Astrocyte of the cerebellum (primary cell): Measurements from ENCODE around the gene DNAL1.

Experiments
- DNase-seq: peaks from one replicate; pipeline ENCODE4 v3.0.0-alpha.2; 2011; ENCODE audit warnings: low read depth
- H3K4me3 ChIP-seq: 2 replicates; pipeline ENCODE4 v1.5.1; 2011; ENCODE audit warnings: mild to moderate bottlenecking, low read depth, low read length, moderate library complexity
- in situ Hi-C: cut with HindIII; loops from 2 replicates; pipeline ENCODE4 v1.10.0; 2017; ENCODE audit warnings: low sequenced_read_pairs
- TF ChIP-seq, protein P1 (sequence below): IDR thresholded peaks from 2 replicates; pipeline ENCODE4 v1.5.1; 2012; ENCODE audit warnings: low read length, low read depth, moderate library complexity, mild to moderate bottlenecking; ENCODE audit errors: missing control alignments

The DNAL1 gene

DNA sequence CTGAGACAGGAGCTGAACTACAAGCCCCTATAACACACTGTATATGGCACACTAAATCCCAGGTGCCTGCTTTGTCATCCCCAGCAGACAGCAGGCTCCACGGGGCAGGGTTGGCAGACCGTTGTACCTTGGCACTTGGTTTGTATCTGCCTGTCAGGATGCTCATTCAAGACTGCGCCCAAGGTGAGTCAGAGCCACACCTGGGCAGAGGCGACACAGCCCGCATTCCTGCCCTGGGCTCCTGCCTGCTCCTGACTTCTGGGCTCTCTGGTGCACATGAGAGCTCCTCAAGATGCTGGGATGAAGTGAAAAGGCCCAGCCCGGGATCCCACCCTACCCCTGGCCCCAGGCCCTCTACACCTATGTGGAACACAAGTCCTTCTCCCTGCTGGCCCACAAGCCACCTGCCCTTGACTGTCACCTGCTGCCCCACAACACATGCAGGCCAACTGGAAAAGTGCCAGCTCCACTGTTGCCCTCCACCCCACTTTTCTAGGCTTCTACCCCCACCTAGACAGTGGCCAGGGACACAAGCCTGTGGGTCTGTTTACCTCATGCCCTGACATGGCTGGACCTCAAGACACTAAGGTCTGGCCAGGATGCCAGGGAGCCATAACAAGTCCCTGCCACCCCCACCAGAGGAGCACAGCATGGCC, 100.2 kb downstream of the DNAL1 start:
- no peak for DNase-seq
- no peak overlapping the region for H3K4me3 ChIP-seq
- in situ Hi-C loops, result loop anchor here (5.0 kb wide), 1 partner anchor 37 kb away; no protein-coding TSS in a partner anchor
- TF ChIP-seq, protein P1, sequence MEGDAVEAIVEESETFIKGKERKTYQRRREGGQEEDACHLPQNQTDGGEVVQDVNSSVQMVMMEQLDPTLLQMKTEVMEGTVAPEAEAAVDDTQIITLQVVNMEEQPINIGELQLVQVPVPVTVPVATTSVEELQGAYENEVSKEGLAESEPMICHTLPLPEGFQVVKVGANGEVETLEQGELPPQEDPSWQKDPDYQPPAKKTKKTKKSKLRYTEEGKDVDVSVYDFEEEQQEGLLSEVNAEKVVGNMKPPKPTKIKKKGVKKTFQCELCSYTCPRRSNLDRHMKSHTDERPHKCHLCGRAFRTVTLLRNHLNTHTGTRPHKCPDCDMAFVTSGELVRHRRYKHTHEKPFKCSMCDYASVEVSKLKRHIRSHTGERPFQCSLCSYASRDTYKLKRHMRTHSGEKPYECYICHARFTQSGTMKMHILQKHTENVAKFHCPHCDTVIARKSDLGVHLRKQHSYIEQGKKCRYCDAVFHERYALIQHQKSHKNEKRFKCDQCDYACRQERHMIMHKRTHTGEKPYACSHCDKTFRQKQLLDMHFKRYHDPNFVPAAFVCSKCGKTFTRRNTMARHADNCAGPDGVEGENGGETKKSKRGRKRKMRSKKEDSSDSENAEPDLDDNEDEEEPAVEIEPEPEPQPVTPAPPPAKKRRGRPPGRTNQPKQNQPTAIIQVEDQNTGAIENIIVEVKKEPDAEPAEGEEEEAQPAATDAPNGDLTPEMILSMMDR, result no peak

DNA sequence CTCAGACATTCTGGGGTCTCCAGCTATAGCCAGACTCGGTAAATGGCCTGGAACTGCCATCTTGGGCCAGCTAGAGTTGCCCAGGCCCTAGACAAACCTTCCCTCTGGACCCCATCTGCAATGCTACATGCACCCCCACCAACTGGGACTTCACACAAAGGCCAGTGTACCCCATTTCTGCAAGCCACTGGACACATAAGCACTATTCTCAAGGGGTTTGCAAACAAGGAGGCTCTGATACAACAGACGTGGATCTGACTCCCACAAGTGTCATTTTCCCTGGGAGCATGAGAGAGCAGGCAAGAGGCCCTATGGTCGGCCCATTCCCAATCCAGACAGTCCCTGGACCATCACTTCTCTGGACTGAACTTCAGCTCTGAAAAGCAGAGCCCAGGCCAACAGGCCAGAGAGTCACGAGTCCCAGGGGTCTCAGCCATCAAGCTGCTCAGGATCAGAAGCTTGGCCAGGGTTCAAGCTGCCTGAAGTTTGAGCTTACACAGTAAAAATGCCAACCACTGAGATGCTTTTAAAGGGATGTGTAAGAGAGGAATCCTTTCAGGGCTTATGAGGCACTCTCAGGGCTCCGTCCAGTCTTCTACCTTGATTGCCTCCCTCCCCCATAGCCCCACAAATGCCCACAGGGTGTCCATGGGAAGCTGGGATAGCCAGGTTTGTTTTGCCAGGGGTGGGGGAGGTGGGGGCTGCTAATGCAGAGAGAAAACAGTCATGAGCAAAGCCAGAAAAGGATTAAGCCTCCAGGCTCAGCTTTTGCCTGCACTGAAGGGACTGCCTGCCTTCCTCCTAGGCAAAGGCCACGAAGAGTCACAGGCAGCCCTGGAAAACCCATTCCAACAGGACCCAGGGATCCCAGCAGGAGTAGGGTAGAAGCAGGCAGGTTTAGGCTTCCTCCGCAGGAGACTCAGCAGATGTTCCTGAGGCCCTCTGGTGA, 101.1 kb downstream of the DNAL1 start:
- TF ChIP-seq, protein P1, result no peak
- no peak overlapping the region for H3K4me3 ChIP-seq
- no peak for DNase-seq
- in situ Hi-C loops, result loop anchor here (5.0 kb wide), 1 partner anchor 36 kb away; no protein-coding TSS in a partner anchor

DNA sequence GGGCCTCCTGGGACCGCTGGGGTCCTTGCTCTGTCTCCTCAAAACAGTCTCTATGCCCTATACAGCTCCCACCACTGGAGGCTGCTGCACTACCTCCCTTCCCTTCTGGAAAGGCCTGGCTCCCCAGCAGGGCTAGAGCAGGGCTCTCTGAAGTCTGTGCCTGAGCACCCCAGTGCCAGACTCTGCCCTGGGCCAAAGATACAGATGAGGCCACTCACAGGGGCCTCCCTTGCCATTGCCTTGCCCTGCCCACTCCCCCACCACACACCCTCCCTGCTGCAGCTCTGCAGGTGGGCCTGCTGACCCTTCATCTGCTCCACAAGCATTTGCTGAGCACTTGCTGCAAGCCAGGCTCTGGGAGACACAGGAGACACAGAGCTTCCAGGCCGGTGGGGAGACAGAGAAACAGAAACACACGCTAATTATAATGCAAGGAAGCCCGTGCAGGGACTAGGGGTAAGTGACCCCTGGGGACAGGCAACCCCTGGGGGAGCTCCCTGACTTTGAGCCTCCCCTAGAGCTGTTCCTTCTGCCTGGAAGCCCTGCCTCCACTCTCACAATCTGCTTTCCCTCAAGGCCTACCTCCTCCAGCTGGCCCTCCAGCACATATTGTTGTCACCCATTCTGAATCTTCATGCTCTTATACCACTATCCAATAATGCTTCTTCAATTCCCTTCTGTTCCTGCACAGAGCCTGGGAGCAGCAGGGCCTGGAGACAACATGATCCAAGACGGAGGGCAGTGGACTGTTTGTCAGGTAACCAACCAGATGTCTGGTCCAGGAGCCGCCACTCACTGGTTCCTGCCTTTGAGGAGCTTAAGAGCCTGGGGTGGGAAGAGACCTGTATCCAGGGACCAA, 102.0 kb downstream of the DNAL1 start:
- DNase-seq, result no peak
- in situ Hi-C loops, result loop anchor here (5.0 kb wide), 1 partner anchor 36 kb away; no protein-coding TSS in a partner anchor
- H3K4me3 ChIP-seq, result no peak overlapping the region
- TF ChIP-seq, protein P1, result peak; percentile 38

DNA sequence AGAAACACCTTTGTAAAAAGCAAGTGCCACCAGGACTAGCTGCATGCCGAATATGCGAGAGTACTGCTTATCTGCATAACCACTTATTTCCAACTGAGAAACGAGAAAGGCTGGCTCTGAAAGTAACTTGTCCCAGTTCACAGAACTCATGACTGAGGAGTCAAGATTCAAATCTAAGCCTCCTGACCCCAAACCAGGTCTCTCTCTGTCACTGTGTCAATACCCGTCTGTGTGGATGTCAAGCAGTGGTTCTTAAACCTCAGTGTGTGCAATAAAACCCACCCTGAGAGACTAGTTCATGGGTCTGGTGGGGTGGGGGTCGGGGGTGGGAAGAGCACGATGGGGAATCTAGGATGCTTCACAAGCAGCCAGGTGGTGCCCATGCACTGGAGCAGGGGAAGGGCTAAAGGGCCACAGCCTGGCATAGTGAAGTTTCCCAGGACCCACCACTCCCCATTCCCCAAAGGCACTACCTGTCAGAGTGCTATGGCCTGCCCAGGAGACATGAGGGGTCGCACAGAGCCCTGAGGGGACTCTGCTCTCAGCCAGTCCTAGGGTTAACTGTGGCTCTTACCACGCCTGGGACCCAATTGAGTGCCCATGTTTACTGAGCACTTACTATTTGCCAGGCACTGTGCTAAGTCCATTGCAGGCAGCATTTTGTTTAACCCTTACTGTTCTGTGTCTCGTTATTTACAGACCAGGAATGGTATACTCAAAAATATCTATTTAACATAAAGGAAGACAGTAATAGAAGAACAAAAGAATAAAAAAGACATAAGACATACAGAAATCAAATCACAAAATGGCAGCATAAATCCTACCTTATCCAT, 102.8 kb downstream of the DNAL1 start:
- TF ChIP-seq, protein P1, result no peak
- H3K4me3 ChIP-seq, result no peak overlapping the region
- in situ Hi-C loops, result loop anchor here (5.0 kb wide), 1 partner anchor 35 kb away; no protein-coding TSS in a partner anchor
- DNase-seq, result no peak

GRCh38 chr14:73748858-73749357, 104.1 kb downstream of the DNAL1 start:
- no peak for DNase-seq
- in situ Hi-C loops, result loop anchor here (5.0 kb wide), 1 partner anchor 33 kb away; no protein-coding TSS in a partner anchor
- H3K4me3 ChIP-seq, result no peak overlapping the region
- TF ChIP-seq, protein P1, result no peak
